HG02678 (cell line): Measurements from ENCODE around the gene ERC1.

Experiments used
- ATAC-seq: cut with Tn5 transposase; IDR thresholded peaks from one replicate; pipeline ENCODE4 v1.9.1; 2021; ENCODE audit warnings: mild to moderate bottlenecking, moderate library complexity; ENCODE audit not compliant: unreplicated experiment

Gene ERC1

GRCh38 chr12:1528791-1529190 is 537.8 kb downstream of the ERC1 start:
- ATAC-seq, result no peak

GRCh38 chr12:1529228-1529861 is 538.3 kb downstream of the ERC1 start:
- no peak for ATAC-seq

- no peak for ATAC-seq
Measured at GRCh38 chr12:1529862-1530591, 539.0 kb downstream of the ERC1 start.

- ATAC-seq, result no peak
Measured at GRCh38 chr12:1530592-1531152, 539.6 kb downstream of the ERC1 start.

- no peak for ATAC-seq
Measured at GRCh38 chr12:1531153-1531653, 540.2 kb downstream of the ERC1 start.

GRCh38 chr12:1531654-1532374 is 540.8 kb downstream of the ERC1 start:
- no peak for ATAC-seq

GRCh38 chr12:1532375-1533165 is 541.5 kb downstream of the ERC1 start:
- no peak for ATAC-seq

GRCh38 chr12:1533205-1533601 is 542.2 kb downstream of the ERC1 start:
- peak; percentile 9 for ATAC-seq

GRCh38 chr12:1533602-1534304 is 542.7 kb downstream of the ERC1 start:
- peak; percentile 56 for ATAC-seq

GRCh38 chr12:1534748-1535147 is 543.7 kb downstream of the ERC1 start:
- no peak for ATAC-seq

- ATAC-seq, result no peak
Measured at GRCh38 chr12:1536817-1537216, 545.8 kb downstream of the ERC1 start.

- no peak for ATAC-seq
Measured at GRCh38 chr12:1539135-1539534, 548.1 kb downstream of the ERC1 start.

- no peak for ATAC-seq
Measured at GRCh38 chr12:1540690-1541089, 549.7 kb downstream of the ERC1 start.

- ATAC-seq, result no peak
Measured at GRCh38 chr12:1542599-1542998, 551.6 kb downstream of the ERC1 start.

GRCh38 chr12:1544996-1545700 is 554.1 kb downstream of the ERC1 start:
- ATAC-seq, result no peak
